KG1 (cell line): ENCODE data around the gene TEAD4.

Experiments used
- DNase-seq: peaks from one replicate; lab custom pipeline; 2025; lab: John Stamatoyannopoulos, UW

Gene TEAD4

GRCh38 chr12:3083241-3083920 lies 124.2 kb downstream of the TEAD4 start:
- DNase-seq: no peak

DNA sequence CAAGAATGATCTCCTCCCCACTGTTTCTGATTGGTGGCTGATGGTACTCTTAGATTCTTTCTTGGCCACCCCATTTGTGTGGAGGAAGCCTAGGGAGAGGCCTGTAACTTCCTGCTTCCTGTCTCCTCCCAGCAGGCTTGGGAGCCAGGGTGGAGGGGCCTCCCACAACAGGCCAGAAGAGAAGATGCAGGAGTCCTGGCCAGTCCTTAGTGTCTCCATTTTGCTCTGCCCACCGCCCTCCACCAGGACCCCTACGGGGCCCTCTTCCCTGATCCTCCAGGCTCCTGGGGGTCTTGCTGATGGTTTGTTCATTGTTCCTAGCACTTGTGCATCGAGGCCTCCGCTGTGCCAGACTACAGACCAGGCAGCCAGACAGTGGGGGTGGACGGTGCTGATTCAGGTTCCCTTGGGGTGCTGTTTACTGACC lies 124.7 kb downstream of the TEAD4 start:
- no peak for DNase-seq

DNA sequence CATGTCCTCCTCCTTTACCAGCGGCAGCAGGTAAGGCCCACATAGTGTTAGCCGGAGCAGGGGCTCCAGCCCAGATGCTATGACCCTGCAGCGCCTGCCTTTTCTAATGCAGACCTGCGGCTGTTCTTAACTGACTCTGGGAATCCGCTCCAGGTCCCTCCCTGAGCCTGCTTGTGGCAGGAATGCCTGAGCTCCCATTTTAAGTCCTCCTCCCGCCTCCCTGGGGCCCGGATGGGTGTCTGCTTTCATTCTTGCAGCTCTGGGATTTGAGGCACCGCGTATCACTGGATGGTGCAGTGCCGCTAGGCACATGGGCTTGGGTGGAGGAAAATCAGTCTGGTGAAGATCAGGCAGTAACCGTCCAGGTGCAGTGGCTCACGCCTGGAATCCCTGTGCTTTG lies 125.5 kb downstream of the TEAD4 start:
- DNase-seq: no peak

DNA sequence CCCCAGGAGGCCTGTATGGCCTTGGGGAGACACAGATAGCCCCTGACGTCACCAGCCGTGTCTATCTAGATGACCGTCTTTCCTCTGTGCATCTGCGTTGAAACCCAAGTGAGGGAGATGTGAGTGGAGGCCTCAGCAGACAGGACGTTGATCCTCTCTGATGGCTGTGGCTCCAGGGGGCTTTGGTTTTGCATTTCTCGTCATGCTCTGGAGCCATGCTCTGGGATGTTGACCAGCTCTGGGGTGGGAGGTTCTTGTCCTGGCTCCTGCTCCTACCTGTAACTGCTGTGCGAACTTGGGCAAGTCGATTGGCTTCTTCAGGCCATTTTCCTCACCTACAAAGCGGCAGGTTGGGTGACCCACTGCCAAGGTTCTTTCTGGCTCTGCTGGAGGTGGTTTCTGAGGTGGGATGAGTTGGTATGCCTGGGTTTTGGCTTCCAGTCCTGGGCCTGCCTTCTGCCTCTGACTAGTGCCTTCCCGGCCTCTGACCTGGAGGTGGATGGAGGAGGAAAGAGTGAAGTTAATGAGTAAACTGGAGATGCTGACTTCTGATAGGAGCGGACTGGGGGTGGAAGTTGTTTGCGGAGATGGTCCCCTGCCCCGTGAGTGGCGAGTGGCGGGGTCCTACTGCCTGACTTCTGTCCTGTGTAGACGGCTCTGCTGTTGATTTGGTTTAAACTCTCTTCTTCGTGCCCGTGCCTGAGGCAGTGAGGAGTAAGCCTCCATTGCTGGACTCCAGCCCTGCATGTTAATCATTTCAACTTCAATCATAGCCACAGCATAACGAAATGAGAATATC lies 126.3 kb downstream of the TEAD4 start:
- no peak for DNase-seq

GRCh38 chr12:3086211-3086610 lies 127.0 kb downstream of the TEAD4 start:
- no peak for DNase-seq

DNA sequence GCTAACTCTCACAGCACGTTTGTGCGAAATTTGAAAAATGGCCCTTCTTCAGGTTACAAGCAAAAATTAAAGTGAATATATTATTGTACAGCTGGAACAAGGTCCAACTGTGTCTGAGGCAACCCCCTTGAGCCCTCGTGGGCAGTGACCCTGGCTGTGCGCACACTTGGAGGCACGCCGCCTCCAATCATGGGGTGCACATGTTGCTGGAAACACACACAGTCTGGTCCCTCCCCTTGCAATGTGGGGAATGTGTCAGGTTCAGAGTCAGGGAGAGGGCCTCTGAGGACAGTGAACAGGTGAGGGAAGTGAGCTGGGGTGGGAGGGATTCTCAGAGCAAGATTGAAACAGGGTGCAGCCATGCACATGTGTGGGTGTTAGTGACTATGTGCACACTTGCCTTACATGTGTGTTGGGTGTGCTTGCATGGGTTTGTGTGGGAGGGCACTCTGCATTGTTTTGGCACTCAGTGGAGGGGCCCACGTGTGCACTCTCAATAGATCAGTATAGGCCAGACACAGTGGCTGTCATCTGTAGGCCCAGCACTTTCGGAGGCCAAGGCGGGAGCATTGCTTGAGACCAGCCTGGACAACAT lies 127.6 kb downstream of the TEAD4 start:
- DNase-seq: no peak

DNA sequence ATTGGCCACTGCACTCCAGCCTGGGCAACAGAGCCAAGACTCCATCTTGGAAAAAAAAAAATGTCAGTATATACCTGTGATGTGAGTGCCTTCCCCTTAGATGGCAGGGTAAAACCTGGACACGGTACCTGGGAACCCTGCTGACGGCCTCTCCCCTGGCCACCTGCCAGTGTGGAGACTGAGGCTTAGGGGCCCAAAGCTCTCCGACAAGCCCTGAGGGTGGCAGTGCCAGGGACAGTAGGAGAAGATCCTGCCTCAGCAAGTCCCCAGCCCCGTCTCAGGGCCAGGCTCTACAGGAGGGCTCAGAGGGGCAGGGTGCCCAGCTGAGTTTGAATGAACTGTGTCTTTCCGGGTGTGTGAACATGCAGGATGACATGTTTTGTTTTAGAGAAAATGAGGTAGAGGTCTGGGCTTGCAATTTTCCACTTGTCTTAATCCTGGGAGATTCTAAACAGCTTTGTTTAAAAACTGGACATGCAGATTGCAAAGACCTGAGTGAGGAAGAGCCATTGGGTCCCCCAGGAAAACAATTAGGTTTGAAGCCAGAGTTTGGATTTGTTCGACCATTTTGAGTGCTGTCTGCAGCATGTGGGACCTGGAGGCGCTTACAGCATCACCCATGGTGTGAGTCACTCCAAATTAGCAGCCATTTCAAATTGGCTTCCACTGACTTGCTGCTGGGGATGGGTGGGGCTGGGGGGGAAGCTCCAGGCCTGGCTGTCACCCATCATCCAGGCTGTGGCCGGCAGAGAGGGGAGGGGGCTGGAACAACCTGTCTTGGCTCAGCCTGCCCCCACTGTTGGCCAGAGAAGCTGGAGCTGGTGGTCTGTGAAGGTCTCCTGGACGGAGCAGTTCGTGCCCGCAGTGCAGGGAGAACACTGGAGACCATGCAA lies 128.8 kb downstream of the TEAD4 start:
- no peak for DNase-seq

GRCh38 chr12:3089588-3089987 lies 130.4 kb downstream of the TEAD4 start:
- no peak for DNase-seq
